Type B pancreatic cell (in vitro differentiated cells): ENCODE data around the gene WARS2. TPM values are rescaled to one million over a fixed set of nuclear protein-coding genes. Genes with fewer than 3 reads are reported as not detected.
"Not testable (repeated sequence)": the region's sequence is repeated elsewhere in the genome, so short reads cannot be mapped to it uniquely, and the experiment has no call there.

Source experiments
- DNase-seq: peaks from one replicate; pipeline ENCODE4 v3.0.0; 2021; ENCODE audit warnings: mixed read lengths; ENCODE audit not compliant: unreplicated experiment; ENCODE audit errors: extremely low spot score
- H3K27ac Mint-ChIP-seq: 2 replicates; pipeline ENCODE4 v1.8.0; 2021; ENCODE audit warnings: mild to moderate bottlenecking, mixed read lengths
- H3K27me3 Mint-ChIP-seq: 2 replicates; pipeline ENCODE4 v1.8.0; 2021; ENCODE audit warnings: mixed read lengths
- H3K36me3 Mint-ChIP-seq: 2 replicates; pipeline ENCODE4 v1.8.0; 2021; ENCODE audit warnings: mixed read lengths
- H3K4me1 Mint-ChIP-seq: one replicate; pipeline ENCODE4 v1.8.0; 2021; ENCODE audit warnings: mixed read lengths; ENCODE audit not compliant: unreplicated experiment
- H3K4me3 Mint-ChIP-seq: 2 replicates; pipeline ENCODE4 v1.8.0; 2021; ENCODE audit warnings: mild to moderate bottlenecking, mixed read lengths
- H3K9me3 Mint-ChIP-seq: 2 replicates; pipeline ENCODE4 v1.8.0; 2021; ENCODE audit warnings: mixed read lengths
- total RNA-seq: library from RNA; stranded (reverse); gene quantifications from 2 replicates; pipeline ENCODE4 v1.2.1, GENCODE V29; 2021; ENCODE audit warnings: low replicate concordance
- TF ChIP-seq, protein P1 (sequence below): fragments of 200-600 bp; sonication (generic); conservative IDR thresholded peaks from 2 replicates; pipeline ENCODE4 v1.5.0; 2021; ENCODE audit warnings: antibody characterized with exemption, mild to moderate bottlenecking

Gene WARS2
- total RNA-seq, 1 donor from 2014 or later = 13.8 TPM

- peaks cover 48% of the 10 kb centered on the region for H3K36me3 Mint-ChIP-seq
- H3K4me1 Mint-ChIP-seq = no peaks in the 10 kb centered on the region
- TF ChIP-seq, protein P1, sequence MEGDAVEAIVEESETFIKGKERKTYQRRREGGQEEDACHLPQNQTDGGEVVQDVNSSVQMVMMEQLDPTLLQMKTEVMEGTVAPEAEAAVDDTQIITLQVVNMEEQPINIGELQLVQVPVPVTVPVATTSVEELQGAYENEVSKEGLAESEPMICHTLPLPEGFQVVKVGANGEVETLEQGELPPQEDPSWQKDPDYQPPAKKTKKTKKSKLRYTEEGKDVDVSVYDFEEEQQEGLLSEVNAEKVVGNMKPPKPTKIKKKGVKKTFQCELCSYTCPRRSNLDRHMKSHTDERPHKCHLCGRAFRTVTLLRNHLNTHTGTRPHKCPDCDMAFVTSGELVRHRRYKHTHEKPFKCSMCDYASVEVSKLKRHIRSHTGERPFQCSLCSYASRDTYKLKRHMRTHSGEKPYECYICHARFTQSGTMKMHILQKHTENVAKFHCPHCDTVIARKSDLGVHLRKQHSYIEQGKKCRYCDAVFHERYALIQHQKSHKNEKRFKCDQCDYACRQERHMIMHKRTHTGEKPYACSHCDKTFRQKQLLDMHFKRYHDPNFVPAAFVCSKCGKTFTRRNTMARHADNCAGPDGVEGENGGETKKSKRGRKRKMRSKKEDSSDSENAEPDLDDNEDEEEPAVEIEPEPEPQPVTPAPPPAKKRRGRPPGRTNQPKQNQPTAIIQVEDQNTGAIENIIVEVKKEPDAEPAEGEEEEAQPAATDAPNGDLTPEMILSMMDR = no peak
- H3K4me3 Mint-ChIP-seq = no peak overlapping the region
- DNase-seq = no peak
- H3K27me3 Mint-ChIP-seq = no peaks in the 10 kb centered on the region
- H3K9me3 Mint-ChIP-seq = no peaks in the 10 kb centered on the region
- H3K27ac Mint-ChIP-seq = no peak overlapping the region
These were observed 19.5 kb upstream of the WARS2 start for GRCh38 chr1:119159966-119160365.

- no peaks in the 10 kb centered on the region for H3K4me1 Mint-ChIP-seq
- no peak overlapping the region for H3K27ac Mint-ChIP-seq
These were observed 18.7 kb upstream of the WARS2 start for GRCh38 chr1:119159111-119159510.

GRCh38 chr1:119156761-119157160 lies 16.3 kb upstream of the WARS2 start:
- H3K4me3 Mint-ChIP-seq, H3K9me3 Mint-ChIP-seq, DNase-seq, H3K27me3 Mint-ChIP-seq, H3K4me1 Mint-ChIP-seq, H3K27ac Mint-ChIP-seq: not testable (repeated sequence)
- H3K36me3 Mint-ChIP-seq = peaks cover 55% of the 10 kb centered on the region

More at GRCh38 chr1:119159111-119159510, 18.7 kb upstream of the WARS2 start:
- DNase-seq = no peak
- TF ChIP-seq, protein P1 = no peak
- H3K4me3 Mint-ChIP-seq = no peak overlapping the region
- H3K36me3 Mint-ChIP-seq = peaks cover 52% of the 10 kb centered on the region
- H3K27me3 Mint-ChIP-seq = no peaks in the 10 kb centered on the region
- no peaks in the 10 kb centered on the region for H3K9me3 Mint-ChIP-seq

GRCh38 chr1:119155069-119155468 lies 14.6 kb upstream of the WARS2 start:
- H3K9me3 Mint-ChIP-seq, H3K27me3 Mint-ChIP-seq, H3K4me1 Mint-ChIP-seq, H3K27ac Mint-ChIP-seq, H3K4me3 Mint-ChIP-seq, DNase-seq: not testable (repeated sequence)
- peaks cover 61% of the 10 kb centered on the region for H3K36me3 Mint-ChIP-seq

DNA sequence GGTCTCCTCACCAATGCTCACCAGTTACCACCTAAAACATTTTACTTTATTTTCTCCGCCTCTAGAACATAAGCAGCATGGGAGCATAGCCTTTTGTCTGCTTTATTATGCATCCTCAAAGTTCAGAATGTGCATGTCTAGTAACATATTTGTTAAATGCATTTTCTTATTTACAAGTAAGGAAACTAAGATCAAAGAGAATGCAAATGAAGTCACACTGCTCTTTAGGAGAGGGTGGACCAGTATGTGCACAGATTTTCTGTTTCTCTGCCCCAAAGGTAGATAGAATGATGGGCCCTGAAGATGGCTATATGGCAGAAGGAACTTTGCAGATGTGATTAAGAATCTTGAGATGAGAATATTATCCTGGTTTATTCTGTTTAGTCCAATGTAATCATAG lies 9.7 kb upstream of the WARS2 start:
- TF ChIP-seq, protein P1 = no peak
- Mint-ChIP-seq H3K9me3 (no peaks in the 10 kb centered on the region), H3K4me3 (no peak overlapping the region), H3K27me3 (no peaks in the 10 kb centered on the region), H3K27ac (no peak overlapping the region), H3K4me1 (no peaks in the 10 kb centered on the region), H3K36me3 (peaks cover 28% of the 10 kb centered on the region)
- no peak for DNase-seq

GRCh38 chr1:119147661-119148090 lies 7.2 kb upstream of the WARS2 start:
- no peak overlapping the region for H3K27ac Mint-ChIP-seq
- TF ChIP-seq, protein P1 = no peak
- peaks cover 22% of the 10 kb centered on the region for H3K36me3 Mint-ChIP-seq
- H3K4me3 Mint-ChIP-seq = no peak overlapping the region
- no peak for DNase-seq
- no peaks in the 10 kb centered on the region for H3K27me3 Mint-ChIP-seq
- H3K4me1 Mint-ChIP-seq = peaks cover 7% of the 10 kb centered on the region
- no peaks in the 10 kb centered on the region for H3K9me3 Mint-ChIP-seq

DNA sequence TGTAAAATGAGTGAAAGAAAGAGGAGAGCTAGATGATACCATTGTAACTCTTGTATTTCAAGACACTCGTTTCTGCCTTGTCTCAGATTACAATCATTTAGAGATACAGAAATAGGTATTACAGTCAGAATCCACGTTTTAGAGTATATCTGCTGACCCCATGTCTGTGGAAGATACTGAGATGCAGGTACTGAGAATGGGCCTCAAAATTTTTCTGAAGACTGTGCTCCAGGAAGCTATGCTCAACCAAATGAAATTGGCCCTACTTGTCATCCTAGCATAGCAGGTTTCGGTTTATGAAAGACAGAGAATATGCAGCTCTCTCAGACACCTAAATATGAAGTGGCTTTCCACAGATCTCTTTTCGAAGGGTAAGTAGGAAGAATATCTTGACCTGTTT lies 6.0 kb upstream of the WARS2 start:
- TF ChIP-seq, protein P1 = no peak
- Mint-ChIP-seq H3K27me3 (no peaks in the 10 kb centered on the region), H3K36me3 (peaks cover 25% of the 10 kb centered on the region), H3K9me3 (no peaks in the 10 kb centered on the region), H3K4me1 (peaks cover 12% of the 10 kb centered on the region), H3K4me3 (no peak overlapping the region), H3K27ac (no peak overlapping the region)
- no peak for DNase-seq
